Measurements from ENCODE around the gene SHC3.

DNA sequence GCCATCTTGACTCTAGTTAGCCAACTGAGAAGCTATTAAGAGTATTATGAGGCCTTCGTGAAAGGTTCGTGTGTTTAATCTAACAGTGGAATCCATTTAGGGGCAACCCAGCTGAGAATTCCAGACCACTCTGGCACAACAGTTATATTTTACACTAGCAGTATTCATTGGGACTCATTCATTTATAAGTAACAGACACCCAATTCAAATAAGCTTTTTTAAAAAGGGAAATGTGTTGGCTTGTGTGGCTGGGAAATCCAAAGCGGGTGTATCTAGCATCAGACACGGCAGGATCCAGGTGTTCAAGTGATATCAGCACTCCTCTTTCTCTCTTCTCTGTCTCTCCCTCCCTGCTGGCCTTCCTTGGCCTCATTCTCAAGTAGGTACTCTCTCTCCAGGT, 46.0 kb upstream of the SHC3 start:
- no peak for TF ChIP-seq POLR2A (IDR thresholded peaks at IDR 0.05; ENCODE audit: low read depth, low read length)
- TF ChIP-seq, protein P1, sequence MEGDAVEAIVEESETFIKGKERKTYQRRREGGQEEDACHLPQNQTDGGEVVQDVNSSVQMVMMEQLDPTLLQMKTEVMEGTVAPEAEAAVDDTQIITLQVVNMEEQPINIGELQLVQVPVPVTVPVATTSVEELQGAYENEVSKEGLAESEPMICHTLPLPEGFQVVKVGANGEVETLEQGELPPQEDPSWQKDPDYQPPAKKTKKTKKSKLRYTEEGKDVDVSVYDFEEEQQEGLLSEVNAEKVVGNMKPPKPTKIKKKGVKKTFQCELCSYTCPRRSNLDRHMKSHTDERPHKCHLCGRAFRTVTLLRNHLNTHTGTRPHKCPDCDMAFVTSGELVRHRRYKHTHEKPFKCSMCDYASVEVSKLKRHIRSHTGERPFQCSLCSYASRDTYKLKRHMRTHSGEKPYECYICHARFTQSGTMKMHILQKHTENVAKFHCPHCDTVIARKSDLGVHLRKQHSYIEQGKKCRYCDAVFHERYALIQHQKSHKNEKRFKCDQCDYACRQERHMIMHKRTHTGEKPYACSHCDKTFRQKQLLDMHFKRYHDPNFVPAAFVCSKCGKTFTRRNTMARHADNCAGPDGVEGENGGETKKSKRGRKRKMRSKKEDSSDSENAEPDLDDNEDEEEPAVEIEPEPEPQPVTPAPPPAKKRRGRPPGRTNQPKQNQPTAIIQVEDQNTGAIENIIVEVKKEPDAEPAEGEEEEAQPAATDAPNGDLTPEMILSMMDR (IDR thresholded peaks at IDR 0.05; ENCODE audit: extremely low read depth in 1 of 2, insufficient read depth in 1 of 2, low read depth in 1 of 2, low read length in 2 of 2), result no peak
